CD4-positive, alpha-beta memory T cell (primary cell): ENCODE measurements around the gene NELL1. TPM values are rescaled to one million over a fixed set of nuclear protein-coding genes. Genes with fewer than 3 reads are reported as not detected.

ENCODE experiments used
- CTCF ChIA-PET: fragments of 350-600 bp; sonication (Branson Sonifier 250); formaldehyde crosslinking; loops from one replicate; lab custom pipeline; 2021; ENCODE audit warnings: inconsistent platforms; ENCODE audit not compliant: partially characterized antibody; lab: Charles Lee
- POLR2A ChIA-PET: fragments of 350-600 bp; sonication (Branson Sonifier 250); formaldehyde crosslinking; loops from one replicate; lab custom pipeline; 2021; ENCODE audit not compliant: partially characterized antibody; lab: Charles Lee
- DNase-seq, 5 donors: peaks; one replicate each; pipeline versions ENCODE4 v3.0.0 to v3.0.0-alpha.2; 2020 to 2022; ENCODE audit warnings: mixed read lengths in 1 of 5
- H3K27ac ChIP-seq: one replicate; pipeline ENCODE4 v1.7.0; 2013; ENCODE audit warnings: low read depth, low read length
- H3K27me3 ChIP-seq: 2 replicates; pipeline ENCODE4 v1.7.0; 2013; ENCODE audit warnings: mild to moderate bottlenecking, low read length, moderate library complexity; ENCODE audit not compliant: insufficient read depth
- H3K36me3 ChIP-seq: 2 replicates; pipeline ENCODE4 v1.7.0; 2013; ENCODE audit warnings: mild to moderate bottlenecking, low read length, moderate library complexity; ENCODE audit not compliant: insufficient read depth
- H3K4me1 ChIP-seq: 2 replicates; pipeline ENCODE4 v1.7.0; 2013; ENCODE audit warnings: mild to moderate bottlenecking, low read length, moderate library complexity; ENCODE audit not compliant: insufficient read depth
- H3K4me3 ChIP-seq, 2 donors: one replicate each; pipeline ENCODE4 v1.7.0; 2013; ENCODE audit warnings: low read length in 2 of 2, mild to moderate bottlenecking in 1 of 2
- H3K9me3 ChIP-seq, 2 donors: one replicate each; pipeline ENCODE4 v1.7.0; 2013; ENCODE audit warnings: low read length in 2 of 2, control low read depth in 1 of 2; ENCODE audit not compliant: control insufficient read depth in 1 of 2
- H3K27ac Mint-ChIP-seq, 7 donors: one replicate each; pipeline ENCODE4 v1.8.0; 2020 to 2021; ENCODE audit warnings: mixed read lengths in 7 of 7, mild to moderate bottlenecking in 6 of 7, inconsistent platforms in 3 of 7, moderate library complexity in 3 of 7
- H3K27me3 Mint-ChIP-seq, 2 donors: one replicate each; pipeline ENCODE4 v1.8.0; 2020 to 2021; ENCODE audit warnings: mixed read lengths in 2 of 2
- H3K36me3 Mint-ChIP-seq, 2 donors: one replicate each; pipeline ENCODE4 v1.8.0; 2020 to 2021; ENCODE audit warnings: mixed read lengths in 2 of 2, inconsistent platforms in 1 of 2, mild to moderate bottlenecking in 1 of 2
- H3K4me1 Mint-ChIP-seq, 4 donors: one replicate each; pipeline ENCODE4 v1.8.0; 2020 to 2021; ENCODE audit warnings: mixed read lengths in 4 of 4, mild to moderate bottlenecking in 1 of 4
- H3K4me3 Mint-ChIP-seq, 8 donors: one replicate each; pipeline ENCODE4 v1.8.0; 2020 to 2021; ENCODE audit warnings: mixed read lengths in 8 of 8, mild to moderate bottlenecking in 7 of 8, moderate library complexity in 6 of 8, inconsistent platforms in 3 of 8
- H3K9me3 Mint-ChIP-seq, 8 donors: one replicate each; pipeline ENCODE4 v1.8.0; 2020 to 2021; ENCODE audit warnings: mixed read lengths in 8 of 8, mild to moderate bottlenecking in 5 of 8, inconsistent platforms in 3 of 8, moderate library complexity in 1 of 8
- intact Hi-C: fragments of 100-400 bp; cut with micrococcal nuclease; formaldehyde crosslinking; loops from one replicate; pipeline ENCODE4 v1.15.1; 2023
- polyA plus RNA-seq, 2 donors: library from polyadenylated mRNA; unstranded; fragments of 300-500 nt; fragmentation: Illumina TruSeq; gene quantifications; one replicate each; pipeline ENCODE4 v1.2.3, GENCODE V29; 2021
- total RNA-seq, 2 experiments: library from RNA; stranded (reverse); gene quantifications; one replicate each; pipeline ENCODE4 v1.2.3, GENCODE V29; 2021

NELL1 gene
- total and polyA plus RNA-seq, 4 experiments from 2014 or later = not detected

GRCh38 chr11:21572210-21572609 lies 902.8 kb downstream of the NELL1 start:
- no peaks in the 10 kb centered on the region for H3K36me3 Mint-ChIP-seq
- Histone ChIP-seq H3K36me3 (no peaks in the 10 kb centered on the region), H3K27me3 (no peaks in the 10 kb centered on the region), H3K4me1 (no peaks in the 10 kb centered on the region), H3K4me3 (no peak overlapping the region), H3K9me3 (no peaks in the 10 kb centered on the region), H3K27ac (no peak overlapping the region)
- H3K9me3 Mint-ChIP-seq = peaks cover 0 to 8% (median 4%) of the 10 kb centered on the region in 8 donors
- H3K4me1 Mint-ChIP-seq = no peaks in the 10 kb centered on the region
- intact Hi-C loops = no loop called here
- H3K27me3 Mint-ChIP-seq = no peaks in the 10 kb centered on the region
- no peak overlapping the region for H3K27ac Mint-ChIP-seq
- no peak overlapping the region for H3K4me3 Mint-ChIP-seq
- no peak for DNase-seq
- POLR2A ChIA-PET = no interaction called here
- CTCF ChIA-PET = no interaction called here

GRCh38 chr11:21582791-21583190 lies 913.4 kb downstream of the NELL1 start:
- Histone ChIP-seq H3K4me3 (no peak overlapping the region), H3K9me3 (peaks cover 0 to 5% of the 10 kb centered on the region in 2 donors), H3K4me1 (no peaks in the 10 kb centered on the region), H3K27me3 (no peaks in the 10 kb centered on the region), H3K27ac (no peak overlapping the region), H3K36me3 (no peaks in the 10 kb centered on the region)
- Mint-ChIP-seq H3K4me3 (no peak overlapping the region), H3K4me1 (no peaks in the 10 kb centered on the region), H3K36me3 (no peaks in the 10 kb centered on the region), H3K27me3 (no peaks in the 10 kb centered on the region), H3K27ac (no peak overlapping the region), H3K9me3 (peaks cover 0 to 9% (median 4%) of the 10 kb centered on the region in 8 donors)
- DNase-seq = no peak
- intact Hi-C loops = no loop called here
- CTCF ChIA-PET = no interaction called here
- POLR2A ChIA-PET = no interaction called here

DNA sequence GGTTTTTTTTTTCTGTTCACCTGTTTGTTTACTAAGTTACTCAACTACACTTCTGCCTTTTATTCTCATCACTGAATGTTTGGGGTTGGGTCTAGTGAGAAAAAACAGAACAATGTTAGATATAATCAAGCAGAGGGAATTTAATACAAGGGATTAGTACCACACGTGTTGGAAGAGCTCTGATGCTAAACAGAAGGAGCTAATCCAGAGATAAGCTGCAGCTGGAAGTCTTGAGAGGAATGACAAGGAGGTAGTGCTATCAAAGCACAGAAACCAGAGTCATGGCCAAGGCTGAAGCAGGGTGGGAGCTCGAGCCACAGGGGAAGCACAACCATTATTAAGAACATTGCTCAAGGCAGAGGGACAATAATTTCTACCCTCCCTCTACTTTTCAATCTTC lies 919.4 kb downstream of the NELL1 start:
- intact Hi-C loops = no loop called here
- no peaks in the 10 kb centered on the region for H3K4me1 ChIP-seq
- H3K9me3 Mint-ChIP-seq = peaks cover 0 to 18% (median 10%) of the 10 kb centered on the region in 8 donors
- no peak for DNase-seq
- POLR2A ChIA-PET = no interaction called here
- H3K27ac Mint-ChIP-seq = no peak overlapping the region
- no peak overlapping the region for H3K4me3 ChIP-seq
- CTCF ChIA-PET = no interaction called here
- H3K9me3 ChIP-seq = no peaks in the 10 kb centered on the region
- no peaks in the 10 kb centered on the region for H3K36me3 ChIP-seq
- no peak overlapping the region for H3K27ac ChIP-seq
- H3K27me3 Mint-ChIP-seq = no peaks in the 10 kb centered on the region
- H3K27me3 ChIP-seq = no peaks in the 10 kb centered on the region
- no peaks in the 10 kb centered on the region for H3K36me3 Mint-ChIP-seq
- no peaks in the 10 kb centered on the region for H3K4me1 Mint-ChIP-seq
- no peak overlapping the region for H3K4me3 Mint-ChIP-seq

DNA sequence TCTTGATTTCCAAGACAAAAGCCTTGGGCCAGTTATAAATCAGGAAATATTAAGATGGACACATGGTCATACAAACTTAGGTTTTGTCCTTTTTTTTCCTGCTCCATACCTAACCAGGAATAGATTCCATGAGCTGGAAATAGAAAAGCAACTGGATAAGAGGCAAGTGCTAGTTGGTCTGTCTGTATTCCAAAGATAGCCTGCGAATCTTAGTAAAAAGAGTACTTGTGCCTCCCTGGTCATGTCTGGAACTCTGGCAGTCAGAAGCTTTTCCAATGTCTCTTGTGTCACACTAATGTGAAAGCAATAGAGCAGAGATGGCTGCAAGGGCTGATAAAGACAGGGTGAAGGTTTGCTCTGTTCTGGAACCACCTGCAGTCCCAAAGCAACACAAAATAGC lies 933.3 kb downstream of the NELL1 start:
- Histone ChIP-seq H3K9me3 (no peaks in the 10 kb centered on the region), H3K27me3 (no peaks in the 10 kb centered on the region), H3K36me3 (no peaks in the 10 kb centered on the region), H3K27ac (no peak overlapping the region), H3K4me1 (no peaks in the 10 kb centered on the region), H3K4me3 (no peak overlapping the region)
- DNase-seq = no peak
- H3K9me3 Mint-ChIP-seq = peaks cover 0 to 16% (median 9%) of the 10 kb centered on the region in 8 donors
- H3K4me1 Mint-ChIP-seq = no peaks in the 10 kb centered on the region
- ChIA-PET CTCF (no interaction called here), POLR2A (no interaction called here)
- no peak overlapping the region for H3K27ac Mint-ChIP-seq
- intact Hi-C loops = no loop called here
- H3K4me3 Mint-ChIP-seq = no peak overlapping the region
- no peaks in the 10 kb centered on the region for H3K27me3 Mint-ChIP-seq
- no peaks in the 10 kb centered on the region for H3K36me3 Mint-ChIP-seq

DNA sequence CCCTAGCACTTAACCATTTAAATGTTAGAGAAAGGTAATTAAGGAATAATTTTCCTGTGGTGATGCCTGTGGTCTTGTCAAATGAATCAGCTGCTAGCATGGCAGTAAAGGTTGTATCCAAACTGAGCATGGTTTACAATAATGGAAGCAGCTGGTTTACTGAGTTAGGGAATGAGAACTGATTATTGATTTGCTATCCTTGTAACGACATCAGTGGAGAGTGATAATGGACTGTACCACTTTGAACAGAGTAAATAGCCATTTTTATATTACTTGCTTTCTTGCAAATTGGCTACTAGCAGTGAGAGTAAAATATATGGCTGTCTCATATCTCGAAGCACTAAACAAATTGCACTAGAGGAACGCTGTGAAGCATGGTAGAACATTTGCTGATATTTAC lies 934.5 kb downstream of the NELL1 start:
- H3K36me3 ChIP-seq = no peaks in the 10 kb centered on the region
- H3K27me3 Mint-ChIP-seq = no peaks in the 10 kb centered on the region
- H3K4me3 Mint-ChIP-seq = no peak overlapping the region
- H3K36me3 Mint-ChIP-seq = no peaks in the 10 kb centered on the region
- DNase-seq = no peak
- no peak overlapping the region for H3K27ac ChIP-seq
- H3K9me3 Mint-ChIP-seq = peaks cover 0 to 17% (median 6%) of the 10 kb centered on the region in 8 donors
- POLR2A ChIA-PET = no interaction called here
- H3K27ac Mint-ChIP-seq = no peak overlapping the region
- H3K9me3 ChIP-seq = no peaks in the 10 kb centered on the region
- no peak overlapping the region for H3K4me3 ChIP-seq
- intact Hi-C loops = no loop called here
- no peaks in the 10 kb centered on the region for H3K27me3 ChIP-seq
- CTCF ChIA-PET = no interaction called here
- H3K4me1 ChIP-seq = no peaks in the 10 kb centered on the region
- no peaks in the 10 kb centered on the region for H3K4me1 Mint-ChIP-seq

DNA sequence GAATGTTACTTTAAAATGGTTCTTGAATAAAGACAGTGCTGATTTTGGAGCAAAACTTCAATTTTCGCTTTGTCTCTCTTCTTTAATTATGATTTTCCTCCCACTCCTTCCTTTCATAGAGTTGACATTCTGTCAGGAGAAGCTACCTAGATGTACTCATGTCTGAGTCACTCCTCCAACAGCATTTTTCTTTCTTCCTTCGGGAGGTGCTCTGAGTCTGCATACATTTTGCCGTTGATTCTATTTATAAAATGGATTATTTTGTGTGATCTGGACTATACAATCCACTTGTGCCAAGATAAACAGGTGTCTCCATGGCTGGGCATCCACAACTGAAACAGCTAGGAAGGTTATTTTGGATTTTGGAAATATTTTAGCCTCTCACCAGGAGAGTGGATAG lies 935.2 kb downstream of the NELL1 start:
- Mint-ChIP-seq H3K4me1 (no peaks in the 10 kb centered on the region), H3K27me3 (no peaks in the 10 kb centered on the region), H3K27ac (no peak overlapping the region), H3K9me3 (peaks cover 0 to 17% (median 7%) of the 10 kb centered on the region in 8 donors), H3K36me3 (no peaks in the 10 kb centered on the region), H3K4me3 (peak overlapping the region in 1 of 8 donors; percentile 13)
- DNase-seq = no peak
- H3K9me3 ChIP-seq = no peaks in the 10 kb centered on the region
- no peak overlapping the region for H3K4me3 ChIP-seq
- ChIA-PET POLR2A (no interaction called here), CTCF (no interaction called here)
- no peaks in the 10 kb centered on the region for H3K27me3 ChIP-seq
- H3K27ac ChIP-seq = no peak overlapping the region
- intact Hi-C loops = no loop called here
- H3K36me3 ChIP-seq = no peaks in the 10 kb centered on the region
- H3K4me1 ChIP-seq = no peaks in the 10 kb centered on the region

DNA sequence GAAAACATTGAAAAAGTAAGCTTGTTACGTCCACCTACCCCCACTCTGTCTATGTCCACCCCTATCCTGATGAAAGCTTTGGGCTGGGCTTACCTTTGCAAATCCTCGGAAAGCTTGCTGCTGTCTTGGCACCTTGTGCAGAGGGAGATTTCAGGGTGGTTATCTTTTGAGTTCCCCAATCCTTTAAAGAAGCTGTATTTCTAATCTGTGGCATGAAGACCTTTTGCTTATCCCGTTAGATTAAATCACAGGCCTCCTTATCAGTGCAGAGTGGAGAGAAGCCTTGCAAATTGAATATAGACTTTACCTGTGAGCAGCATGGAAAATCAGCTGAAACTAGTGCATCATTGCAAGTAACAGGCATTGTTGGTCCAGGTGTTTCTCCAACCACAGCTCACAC lies 942.9 kb downstream of the NELL1 start:
- no peak overlapping the region for H3K4me3 ChIP-seq
- intact Hi-C loops = no loop called here
- no peaks in the 10 kb centered on the region for H3K36me3 ChIP-seq
- no peaks in the 10 kb centered on the region for H3K27me3 ChIP-seq
- DNase-seq = no peak
- ChIA-PET POLR2A (no interaction called here), CTCF (no interaction called here)
- Mint-ChIP-seq H3K27me3 (no peaks in the 10 kb centered on the region), H3K4me1 (no peaks in the 10 kb centered on the region), H3K36me3 (no peaks in the 10 kb centered on the region), H3K27ac (no peak overlapping the region), H3K9me3 (peaks cover 0 to 12% (median 4%) of the 10 kb centered on the region in 8 donors), H3K4me3 (no peak overlapping the region)
- no peak overlapping the region for H3K27ac ChIP-seq
- no peaks in the 10 kb centered on the region for H3K4me1 ChIP-seq
- peaks cover 0 to 4% of the 10 kb centered on the region in 2 donors for H3K9me3 ChIP-seq

GRCh38 chr11:21614961-21615360 lies 945.6 kb downstream of the NELL1 start:
- Mint-ChIP-seq H3K27ac (no peak overlapping the region), H3K9me3 (peaks cover 0 to 8% (median 3%) of the 10 kb centered on the region in 8 donors), H3K36me3 (no peaks in the 10 kb centered on the region), H3K27me3 (no peaks in the 10 kb centered on the region), H3K4me3 (no peak overlapping the region), H3K4me1 (no peaks in the 10 kb centered on the region)
- Histone ChIP-seq H3K4me1 (no peaks in the 10 kb centered on the region), H3K4me3 (no peak overlapping the region), H3K36me3 (no peaks in the 10 kb centered on the region), H3K27me3 (no peaks in the 10 kb centered on the region), H3K9me3 (peaks cover 0 to 10% of the 10 kb centered on the region in 2 donors), H3K27ac (no peak overlapping the region)
- no peak for DNase-seq
- intact Hi-C loops = no loop called here
- CTCF ChIA-PET = no interaction called here
- POLR2A ChIA-PET = no interaction called here
